MM.1S (cell line): ENCODE data around the gene KLHL7.

ENCODE experiments used
- DNase-seq: peaks from one replicate; pipeline ENCODE4 v3.0.0-alpha.2; 2015
- H2AFZ ChIP-seq: fragments of 300-600 bp; sonication (generic); 2 replicates; pipeline ENCODE4 v1.6.0; 2016; ENCODE audit warnings: antibody characterized with exemption, low read length
- H3F3A ChIP-seq: fragments of 300-600 bp; sonication (generic); 2 replicates; pipeline ENCODE4 v1.6.1; 2016; ENCODE audit warnings: mild to moderate bottlenecking, antibody characterized with exemption, low read length, moderate library complexity, mixed read lengths; ENCODE audit not compliant: insufficient read depth
- H3K27ac ChIP-seq: fragments of 300-600 bp; sonication (generic); 2 replicates; pipeline ENCODE4 v1.5.1; 2016; ENCODE audit warnings: mild to moderate bottlenecking, low read length
- H3K27me3 ChIP-seq: fragments of 300-600 bp; sonication (generic); replicated peaks from 2 replicates; pipeline ENCODE4 v1.6.0; 2016; ENCODE audit warnings: low read length; ENCODE audit not compliant: insufficient read depth
- H3K36me3 ChIP-seq: fragments of 300-600 bp; sonication (generic); replicated peaks from 2 replicates; pipeline ENCODE4 v1.6.1; 2016; ENCODE audit warnings: mild to moderate bottlenecking, low read length, mixed read lengths; ENCODE audit not compliant: insufficient read depth
- H3K4me1 ChIP-seq: fragments of 300-600 bp; sonication (generic); 2 replicates; pipeline ENCODE4 v1.6.1; 2016; ENCODE audit warnings: low read length, mixed read lengths
- H3K4me2 ChIP-seq: fragments of 300-600 bp; sonication (generic); 2 replicates; pipeline ENCODE4 v1.6.0; 2016; ENCODE audit warnings: low read depth, low read length
- H3K4me3 ChIP-seq: fragments of 300-600 bp; sonication (generic); 2 replicates; pipeline ENCODE4 v1.5.1; 2016; ENCODE audit warnings: low read length, mixed read lengths
- H3K79me2 ChIP-seq: fragments of 300-600 bp; sonication (generic); 2 replicates; pipeline ENCODE4 v1.6.1; 2016; ENCODE audit warnings: mixed run types, low read length, mixed read lengths
- H3K9ac ChIP-seq: fragments of 300-600 bp; sonication (generic); 2 replicates; pipeline ENCODE4 v1.6.1; 2016; ENCODE audit warnings: low read length, mixed read lengths
- H3K9me2 ChIP-seq: fragments of 300-600 bp; sonication (generic); replicated peaks from 2 replicates; pipeline ENCODE4 v1.6.1; 2016; ENCODE audit warnings: mild to moderate bottlenecking, low read length, mixed read lengths; ENCODE audit not compliant: insufficient read depth
- H3K9me3 ChIP-seq: fragments of 300-600 bp; sonication (generic); replicated peaks from 2 replicates; pipeline ENCODE4 v1.6.1; 2016; ENCODE audit warnings: mild to moderate bottlenecking, low read length, mixed read lengths; ENCODE audit not compliant: insufficient read depth
- H4K20me1 ChIP-seq: fragments of 300-600 bp; sonication (generic); 2 replicates; pipeline ENCODE4 v1.6.1; 2016; ENCODE audit warnings: mild to moderate bottlenecking, low read length, moderate library complexity, mixed read lengths; ENCODE audit not compliant: insufficient read depth
- CTCF ChIP-seq: fragments of 300-600 bp; sonication (generic); IDR thresholded peaks from 2 replicates; pipeline ENCODE4 v1.5.1; 2016; ENCODE audit warnings: antibody characterized with exemption, low read length, mixed read lengths
- EZH2 ChIP-seq: fragments of 300-600 bp; sonication (generic); optimal IDR thresholded peaks from 2 replicates; pipeline ENCODE3; 2017; ENCODE audit warnings: low read depth, mild to moderate bottlenecking, antibody characterized with exemption, low read length, mixed read lengths
- EZH2phosphoT487 ChIP-seq: fragments of 300-600 bp; sonication (generic); IDR thresholded peaks from 2 replicates; pipeline ENCODE4 v1.6.1; 2018; ENCODE audit warnings: antibody characterized with exemption, low read length

The KLHL7 gene

GRCh38 chr7:23075571-23075970 is 30.0 kb upstream of the KLHL7 start:
- no peak overlapping the region for H3K4me2 ChIP-seq
- H3K9ac ChIP-seq, result no peak overlapping the region
- no peaks in the 10 kb centered on the region for H3K9me3 ChIP-seq
- H3K4me3 ChIP-seq, result no peak overlapping the region
- H2AFZ ChIP-seq, result no peak overlapping the region
- H3K36me3 ChIP-seq, result no peaks in the 10 kb centered on the region
- no peaks in the 10 kb centered on the region for H3F3A ChIP-seq
- H4K20me1 ChIP-seq, result no peaks in the 10 kb centered on the region
- DNase-seq, result no peak
- no peaks in the 10 kb centered on the region for H3K4me1 ChIP-seq
- H3K79me2 ChIP-seq, result no peaks in the 10 kb centered on the region
- TF ChIP-seq EZH2phosphoT487, result no peak
- TF ChIP-seq CTCF, result no peak
- TF ChIP-seq EZH2, result no peak
- no peaks in the 10 kb centered on the region for H3K27me3 ChIP-seq
- H3K27ac ChIP-seq, result no peak overlapping the region
- H3K9me2 ChIP-seq, result no peaks in the 10 kb centered on the region

GRCh38 chr7:23076772-23077171 is 28.8 kb upstream of the KLHL7 start:
- H4K20me1 ChIP-seq, result no peaks in the 10 kb centered on the region
- H3K4me2 ChIP-seq, result no peak overlapping the region

GRCh38 chr7:23093111-23093510 is 12.5 kb upstream of the KLHL7 start:
- Histone ChIP-seq H3F3A (no peaks in the 10 kb centered on the region), H3K9me3 (no peaks in the 10 kb centered on the region), H3K27me3 (no peaks in the 10 kb centered on the region), H3K27ac (no peak overlapping the region), H2AFZ (no peak overlapping the region), H4K20me1 (no peaks in the 10 kb centered on the region), H3K9ac (no peak overlapping the region), H3K4me1 (no peaks in the 10 kb centered on the region), H3K36me3 (no peaks in the 10 kb centered on the region), H3K4me2 (no peak overlapping the region), H3K79me2 (no peaks in the 10 kb centered on the region), H3K4me3 (no peak overlapping the region), H3K9me2 (no peaks in the 10 kb centered on the region)
- TF ChIP-seq EZH2phosphoT487, result no peak
- no peak for TF ChIP-seq EZH2
- no peak for TF ChIP-seq CTCF
- DNase-seq, result no peak

More at GRCh38 chr7:23076772-23077171, 28.8 kb upstream of the KLHL7 start:
- Histone ChIP-seq H3F3A (no peaks in the 10 kb centered on the region), H3K27ac (no peak overlapping the region), H3K9ac (no peak overlapping the region), H3K9me2 (no peaks in the 10 kb centered on the region), H3K9me3 (no peaks in the 10 kb centered on the region), H3K36me3 (no peaks in the 10 kb centered on the region), H3K27me3 (no peaks in the 10 kb centered on the region), H2AFZ (no peak overlapping the region), H3K79me2 (no peaks in the 10 kb centered on the region), H3K4me3 (no peak overlapping the region), H3K4me1 (no peaks in the 10 kb centered on the region)
- TF ChIP-seq EZH2 (no peak), EZH2phosphoT487 (no peak)
- DNase-seq, result no peak

GRCh38 chr7:23093546-23093945 is 12.0 kb upstream of the KLHL7 start:
- Histone ChIP-seq H2AFZ (no peak overlapping the region), H3K4me3 (no peak overlapping the region), H3K9me2 (no peaks in the 10 kb centered on the region), H3K9ac (no peak overlapping the region), H3K4me1 (no peaks in the 10 kb centered on the region), H3K27me3 (no peaks in the 10 kb centered on the region), H4K20me1 (no peaks in the 10 kb centered on the region), H3K79me2 (no peaks in the 10 kb centered on the region), H3K4me2 (no peak overlapping the region), H3F3A (no peaks in the 10 kb centered on the region), H3K27ac (no peak overlapping the region), H3K36me3 (no peaks in the 10 kb centered on the region), H3K9me3 (no peaks in the 10 kb centered on the region)
- TF ChIP-seq EZH2 (no peak), CTCF (no peak), EZH2phosphoT487 (no peak)
- no peak for DNase-seq
